Dendritic cell treated with granulocyte-macrophage colony-stimulating factor and Interleukin-4, amounts not matched to agents 40 ng/mL and 50 ng/mL, for 4 days (primary cell): ENCODE measurements around the gene COL4A2.

ENCODE experiments used
- H3K27ac Mint-ChIP-seq: one replicate; pipeline ENCODE4 v1.8.0; 2022; ENCODE audit warnings: mild to moderate bottlenecking, mixed read lengths
- H3K27me3 Mint-ChIP-seq: one replicate; pipeline ENCODE4 v1.8.0; 2022; ENCODE audit warnings: mild to moderate bottlenecking, mixed read lengths
- H3K36me3 Mint-ChIP-seq: one replicate; pipeline ENCODE4 v1.8.0; 2022; ENCODE audit warnings: low read depth, mixed read lengths
- H3K4me1 Mint-ChIP-seq: one replicate; pipeline ENCODE4 v1.8.0; 2022; ENCODE audit warnings: low read depth, mixed read lengths
- H3K4me3 Mint-ChIP-seq: one replicate; pipeline ENCODE4 v1.8.0; 2022; ENCODE audit warnings: mild to moderate bottlenecking, moderate library complexity, mixed read lengths
- H3K9me3 Mint-ChIP-seq: one replicate; pipeline ENCODE4 v1.8.0; 2022; ENCODE audit warnings: mixed read lengths
- intact Hi-C: fragments of 100-400 bp; cut with micrococcal nuclease; formaldehyde crosslinking; loops from one replicate; pipeline ENCODE4 v1.15.0; 2022

COL4A2 gene

DNA sequence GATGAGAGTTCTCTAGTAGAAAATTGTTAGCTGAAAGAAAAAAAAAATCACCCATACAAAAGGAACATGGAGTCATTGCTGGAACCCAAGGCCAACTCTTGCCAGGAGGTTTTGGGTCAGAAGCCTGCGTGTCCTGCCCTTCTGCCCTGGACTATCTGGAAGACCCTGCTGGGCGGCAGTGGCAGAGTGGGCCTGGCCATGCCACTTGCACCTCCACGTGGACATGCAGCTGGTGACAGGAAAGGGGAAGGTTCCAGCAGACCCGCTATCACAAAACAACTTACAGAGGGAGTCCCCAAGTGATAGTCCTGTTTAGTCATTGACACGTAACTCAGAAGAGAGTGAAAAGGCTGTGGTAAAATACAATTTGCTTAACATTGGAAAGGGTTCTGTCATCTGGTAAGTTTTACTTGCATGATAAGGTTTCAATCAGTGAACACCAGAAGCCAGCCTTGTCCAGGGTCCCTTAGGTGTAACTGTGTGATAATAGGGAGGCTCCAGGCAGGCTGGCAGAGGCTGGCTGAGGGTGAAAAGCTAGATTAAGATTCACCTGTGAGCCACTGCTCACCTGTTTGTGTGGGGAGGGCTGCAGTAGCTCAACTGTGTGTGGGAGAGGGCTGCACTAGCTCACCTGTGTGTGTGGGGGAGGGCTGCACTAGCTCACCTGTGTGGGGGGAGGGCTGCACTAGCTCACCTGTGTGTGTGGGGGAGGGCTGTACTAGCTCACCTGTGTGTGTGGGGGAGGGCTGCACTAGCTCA lies 47.8 kb downstream of the COL4A2 start:
- Mint-ChIP-seq H3K9me3 (no peaks in the 10 kb centered on the region), H3K27ac (no peak overlapping the region), H3K27me3 (peaks cover 9% of the 10 kb centered on the region), H3K4me1 (no peaks in the 10 kb centered on the region), H3K36me3 (no peaks in the 10 kb centered on the region), H3K4me3 (no peak overlapping the region)
- intact Hi-C loops, result no loop called here

DNA sequence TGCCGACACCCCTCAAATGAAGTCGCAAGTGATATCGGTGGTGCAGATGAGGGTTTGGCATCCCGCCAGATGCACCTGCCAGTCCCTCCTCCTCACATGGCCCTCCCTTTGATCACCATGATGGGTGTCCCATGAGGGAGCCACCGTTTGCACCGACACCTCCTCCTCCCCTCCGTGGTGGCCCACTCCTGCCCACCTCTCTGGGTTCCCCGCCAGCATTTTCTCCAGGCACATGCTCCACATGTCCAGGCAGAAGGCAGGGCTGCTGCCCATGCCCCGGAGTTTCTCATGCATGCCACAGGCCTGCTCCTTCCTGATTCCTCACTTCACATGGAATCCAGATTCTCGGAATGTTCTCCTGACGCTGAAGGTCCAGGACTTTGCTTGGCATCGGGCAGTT lies 49.3 kb downstream of the COL4A2 start:
- no peak overlapping the region for H3K4me3 Mint-ChIP-seq
- no peak overlapping the region for H3K27ac Mint-ChIP-seq

DNA sequence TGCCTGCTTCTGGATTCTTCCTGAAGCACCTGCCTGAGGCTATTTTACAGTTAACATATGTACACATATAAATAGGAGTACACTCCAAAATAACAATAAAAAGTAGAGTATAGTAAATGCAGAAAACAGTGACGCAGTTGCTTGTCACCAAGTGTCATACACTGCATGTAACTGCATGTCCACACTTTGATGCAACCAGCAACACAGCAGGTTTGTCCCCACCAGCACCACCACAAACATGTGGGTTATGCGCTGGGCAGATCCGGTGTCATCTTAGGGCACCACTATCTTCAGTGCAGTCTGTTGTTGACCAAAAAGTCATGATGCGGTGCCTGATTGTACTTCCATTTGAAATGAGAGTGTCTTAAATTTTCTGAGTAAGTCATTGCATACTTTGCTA lies 51.3 kb downstream of the COL4A2 start:
- no peak overlapping the region for H3K4me3 Mint-ChIP-seq

More for the DNA sequence above, 49.3 kb downstream of the COL4A2 start:
- H3K27me3 Mint-ChIP-seq, result peaks cover 9% of the 10 kb centered on the region
- intact Hi-C loops, result no loop called here
- H3K36me3 Mint-ChIP-seq, result no peaks in the 10 kb centered on the region
- no peaks in the 10 kb centered on the region for H3K4me1 Mint-ChIP-seq
- H3K9me3 Mint-ChIP-seq, result no peaks in the 10 kb centered on the region

DNA sequence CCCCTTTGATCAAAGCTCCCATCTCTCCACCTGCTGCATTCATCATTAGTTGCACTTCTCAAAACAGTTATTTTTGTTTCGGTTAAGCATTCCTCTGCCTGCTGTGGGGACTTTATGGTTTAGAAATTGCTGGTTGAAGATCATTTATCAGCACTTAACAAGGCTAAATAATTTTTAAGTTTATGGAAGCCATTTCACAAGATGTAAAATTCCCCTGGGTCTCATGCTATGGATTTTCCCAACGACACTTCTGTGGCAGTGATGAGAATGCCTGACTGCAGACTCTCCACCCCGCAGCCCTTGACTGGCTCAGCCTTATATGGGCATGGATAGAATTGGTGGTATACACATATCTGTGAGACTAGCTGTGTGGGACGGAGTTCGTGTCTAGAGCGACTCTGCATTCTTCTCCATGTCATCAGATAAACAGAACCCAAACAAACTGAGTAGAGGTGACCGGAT lies 52.8 kb downstream of the COL4A2 start:
- Mint-ChIP-seq H3K4me1 (no peaks in the 10 kb centered on the region), H3K27me3 (peaks cover 14% of the 10 kb centered on the region), H3K4me3 (no peak overlapping the region), H3K36me3 (no peaks in the 10 kb centered on the region), H3K27ac (no peak overlapping the region), H3K9me3 (no peaks in the 10 kb centered on the region)
- intact Hi-C loops, result no loop called here

More for the DNA sequence above, 51.3 kb downstream of the COL4A2 start:
- no peaks in the 10 kb centered on the region for H3K36me3 Mint-ChIP-seq
- H3K4me1 Mint-ChIP-seq, result no peaks in the 10 kb centered on the region
- H3K9me3 Mint-ChIP-seq, result no peaks in the 10 kb centered on the region
- intact Hi-C loops, result no loop called here
- peaks cover 14% of the 10 kb centered on the region for H3K27me3 Mint-ChIP-seq
- no peak overlapping the region for H3K27ac Mint-ChIP-seq

DNA sequence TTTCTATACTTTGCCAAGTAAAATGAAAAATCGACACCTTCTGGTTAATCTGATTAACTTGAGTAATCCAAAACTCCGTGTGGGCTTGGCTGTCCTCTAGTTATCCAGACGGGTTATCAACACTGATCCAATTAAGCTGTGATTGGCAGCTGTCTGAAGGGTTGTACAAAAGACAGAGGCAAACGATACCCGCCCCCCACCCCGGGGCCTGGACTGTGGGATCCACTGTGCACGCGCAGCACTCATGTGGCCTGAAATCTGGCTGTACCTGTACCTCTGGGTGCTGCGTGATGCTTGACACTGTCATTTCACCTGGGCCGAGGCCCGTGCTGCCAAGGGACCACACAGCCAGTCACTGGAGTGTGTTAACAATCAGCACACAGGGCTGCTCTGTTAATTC lies 53.5 kb downstream of the COL4A2 start:
- Mint-ChIP-seq H3K27me3 (peaks cover 18% of the 10 kb centered on the region), H3K4me1 (no peaks in the 10 kb centered on the region), H3K4me3 (no peak overlapping the region), H3K9me3 (no peaks in the 10 kb centered on the region), H3K36me3 (no peaks in the 10 kb centered on the region), H3K27ac (no peak overlapping the region)
- intact Hi-C loops, result no loop called here

DNA sequence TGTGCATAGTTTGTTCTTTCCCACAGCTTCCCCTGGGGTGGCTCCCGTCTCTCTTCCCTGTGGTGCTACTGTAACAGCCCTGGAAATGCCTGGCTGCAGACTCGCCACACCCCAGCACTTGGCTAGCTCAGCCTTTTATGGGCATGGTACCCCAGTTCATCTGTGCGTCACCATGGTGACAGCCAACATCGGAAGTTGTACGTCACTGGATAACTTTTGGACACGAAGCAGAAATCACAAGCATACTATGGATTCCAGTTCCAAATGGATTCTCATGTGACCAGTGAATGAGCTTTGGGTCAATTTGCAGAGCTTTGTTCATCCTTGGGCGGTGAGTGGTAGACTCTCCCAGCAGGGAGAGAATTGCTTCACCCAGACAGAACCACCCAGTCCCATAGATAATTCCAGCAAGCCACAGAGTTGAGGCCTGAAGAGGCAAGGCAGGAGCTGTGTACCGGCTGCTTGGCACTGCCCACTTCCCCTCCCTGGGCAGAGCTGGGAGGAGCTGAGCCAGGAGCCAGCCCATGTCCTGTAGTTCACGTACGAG lies 54.4 kb downstream of the COL4A2 start:
- Mint-ChIP-seq H3K27me3 (peaks cover 18% of the 10 kb centered on the region), H3K4me3 (no peak overlapping the region), H3K9me3 (no peaks in the 10 kb centered on the region), H3K27ac (no peak overlapping the region), H3K4me1 (no peaks in the 10 kb centered on the region), H3K36me3 (no peaks in the 10 kb centered on the region)
- intact Hi-C loops, result no loop called here

DNA sequence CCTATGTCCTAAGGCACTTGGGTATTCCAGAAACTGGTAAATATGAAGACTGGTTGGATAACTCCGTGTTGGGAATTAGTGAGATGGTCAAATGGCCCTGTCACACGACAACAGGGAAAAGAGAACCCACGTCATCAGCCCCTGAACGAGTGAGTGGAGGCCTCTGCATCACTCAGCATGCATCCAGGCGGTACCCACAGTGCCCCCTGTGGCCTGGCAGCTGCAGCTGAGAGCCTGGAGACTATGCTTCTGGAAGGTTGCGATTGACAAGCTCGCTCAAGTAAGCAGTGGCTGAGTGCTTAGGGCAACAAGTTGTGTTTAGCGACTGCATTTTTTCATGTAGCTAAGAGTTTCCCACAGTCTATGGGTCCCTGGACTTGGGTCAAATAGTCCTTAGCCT lies 55.9 kb downstream of the COL4A2 start:
- no peaks in the 10 kb centered on the region for H3K36me3 Mint-ChIP-seq
- no peak overlapping the region for H3K4me3 Mint-ChIP-seq
- H3K4me1 Mint-ChIP-seq, result no peaks in the 10 kb centered on the region
- peaks cover 18% of the 10 kb centered on the region for H3K27me3 Mint-ChIP-seq
- no peaks in the 10 kb centered on the region for H3K9me3 Mint-ChIP-seq
- intact Hi-C loops, result no loop called here
- no peak overlapping the region for H3K27ac Mint-ChIP-seq

DNA sequence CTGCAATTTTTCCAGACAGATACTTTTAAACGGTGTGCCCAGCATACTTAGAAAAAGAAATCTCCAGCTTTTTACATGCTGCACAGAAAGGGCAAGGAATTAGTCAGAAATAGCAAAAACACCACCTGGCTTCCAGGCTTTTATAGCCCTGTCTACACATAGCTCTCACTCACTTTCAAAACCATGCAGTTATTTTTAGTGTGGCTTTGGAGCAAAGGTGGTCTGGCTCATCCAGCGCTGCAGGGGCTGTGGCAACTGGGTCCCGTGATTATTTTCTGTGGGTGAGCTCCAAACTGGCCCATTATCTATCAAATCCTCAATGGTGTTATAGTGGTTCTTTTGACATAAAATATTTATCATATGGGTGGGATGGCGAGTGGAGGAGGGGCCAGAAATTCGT lies 57.0 kb downstream of the COL4A2 start:
- no peaks in the 10 kb centered on the region for H3K36me3 Mint-ChIP-seq
- intact Hi-C loops, result no loop called here
- H3K9me3 Mint-ChIP-seq, result no peaks in the 10 kb centered on the region
- H3K4me3 Mint-ChIP-seq, result no peak overlapping the region
- H3K27ac Mint-ChIP-seq, result no peak overlapping the region
- no peaks in the 10 kb centered on the region for H3K4me1 Mint-ChIP-seq
- H3K27me3 Mint-ChIP-seq, result peaks cover 17% of the 10 kb centered on the region

DNA sequence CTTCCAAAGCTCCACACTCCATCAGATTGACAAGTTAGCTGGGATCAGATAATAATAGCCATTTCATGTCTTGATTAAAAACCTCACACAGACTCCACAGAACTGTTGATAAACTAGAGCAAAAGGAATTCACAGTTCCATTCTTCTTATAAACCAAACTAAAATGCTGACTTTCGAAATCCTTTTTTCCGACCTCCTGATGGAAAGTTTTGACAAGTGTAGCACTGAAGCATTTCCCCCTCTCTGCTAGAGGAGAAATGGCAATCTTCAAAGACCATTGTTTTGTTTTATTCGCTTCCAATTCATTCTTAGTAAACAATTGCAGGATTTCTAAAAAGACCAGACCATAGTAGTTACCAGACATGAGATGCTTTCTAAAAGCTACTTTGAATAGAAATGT lies 58.8 kb downstream of the COL4A2 start:
- no peak overlapping the region for H3K27ac Mint-ChIP-seq
- intact Hi-C loops, result no loop called here
- H3K27me3 Mint-ChIP-seq, result peaks cover 11% of the 10 kb centered on the region
- H3K9me3 Mint-ChIP-seq, result no peaks in the 10 kb centered on the region
- no peaks in the 10 kb centered on the region for H3K4me1 Mint-ChIP-seq
- H3K4me3 Mint-ChIP-seq, result no peak overlapping the region
- H3K36me3 Mint-ChIP-seq, result no peaks in the 10 kb centered on the region

DNA sequence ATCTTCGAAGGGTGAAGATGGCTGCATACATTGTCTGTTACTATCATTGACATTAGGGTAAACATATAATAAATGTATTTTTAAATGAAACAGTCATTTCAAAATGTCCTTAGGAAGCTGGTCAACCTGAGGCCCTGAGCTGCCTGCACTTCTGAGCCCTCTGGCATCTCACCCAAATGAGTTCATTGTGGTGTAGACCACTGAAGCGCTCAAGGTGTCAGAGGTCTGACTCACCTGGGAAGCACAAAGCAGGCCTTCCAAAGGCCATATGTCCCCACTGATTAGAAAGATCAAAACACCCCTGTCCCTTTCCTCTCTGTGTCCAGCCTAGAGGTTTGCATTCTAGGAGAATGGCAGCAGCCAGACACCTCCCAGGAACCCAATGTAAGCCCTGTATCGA lies 59.6 kb downstream of the COL4A2 start:
- H3K4me3 Mint-ChIP-seq, result no peak overlapping the region
- H3K36me3 Mint-ChIP-seq, result no peaks in the 10 kb centered on the region
- H3K4me1 Mint-ChIP-seq, result no peaks in the 10 kb centered on the region
- H3K27me3 Mint-ChIP-seq, result peaks cover 9% of the 10 kb centered on the region
- H3K9me3 Mint-ChIP-seq, result no peaks in the 10 kb centered on the region
- intact Hi-C loops, result no loop called here
- H3K27ac Mint-ChIP-seq, result no peak overlapping the region

DNA sequence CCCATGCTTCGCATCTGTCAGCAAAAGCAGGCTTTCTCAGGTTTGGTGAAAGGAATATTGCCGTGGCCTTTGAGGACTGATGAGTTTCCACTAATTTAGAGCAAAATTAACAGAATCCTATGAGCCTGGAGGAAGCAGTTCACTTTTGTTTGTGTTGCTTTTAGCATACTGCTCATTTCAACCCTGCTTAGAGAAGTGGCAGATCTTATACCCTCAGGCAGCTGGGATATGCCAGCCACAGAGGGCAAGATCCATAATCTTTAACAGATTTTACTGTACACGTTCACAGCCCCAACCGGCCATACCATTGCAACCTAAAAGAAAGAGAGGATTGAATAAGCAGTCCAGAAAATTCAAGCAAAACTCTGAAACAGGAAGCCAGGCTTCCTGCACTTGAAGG lies 60.5 kb downstream of the COL4A2 start:
- intact Hi-C loops, result no loop called here
- Mint-ChIP-seq H3K4me1 (no peaks in the 10 kb centered on the region), H3K27me3 (peaks cover 14% of the 10 kb centered on the region), H3K4me3 (no peak overlapping the region), H3K27ac (no peak overlapping the region), H3K36me3 (no peaks in the 10 kb centered on the region), H3K9me3 (no peaks in the 10 kb centered on the region)

DNA sequence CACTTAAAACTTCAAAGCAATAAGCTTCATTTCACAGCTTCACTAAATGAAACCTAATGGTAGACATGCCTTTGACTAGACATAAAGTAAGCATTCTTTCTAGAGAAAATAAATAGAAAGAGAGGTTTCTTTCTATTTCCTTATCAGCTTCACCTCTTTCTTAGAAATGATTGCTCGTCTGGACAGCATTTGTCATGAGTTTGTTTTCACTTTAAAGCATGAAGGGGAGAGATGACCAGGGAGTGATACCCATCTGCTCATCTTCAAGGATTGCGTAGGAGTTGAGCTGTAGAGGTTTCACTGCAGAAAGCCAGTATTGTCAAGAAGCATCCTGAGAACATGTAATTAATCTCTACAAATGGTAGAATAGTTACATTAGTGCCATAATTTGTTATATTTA lies 61.3 kb downstream of the COL4A2 start:
- intact Hi-C loops, result no loop called here
- H3K36me3 Mint-ChIP-seq, result no peaks in the 10 kb centered on the region
- no peaks in the 10 kb centered on the region for H3K4me1 Mint-ChIP-seq
- H3K27ac Mint-ChIP-seq, result no peak overlapping the region
- no peak overlapping the region for H3K4me3 Mint-ChIP-seq
- H3K27me3 Mint-ChIP-seq, result peaks cover 11% of the 10 kb centered on the region
- no peaks in the 10 kb centered on the region for H3K9me3 Mint-ChIP-seq

DNA sequence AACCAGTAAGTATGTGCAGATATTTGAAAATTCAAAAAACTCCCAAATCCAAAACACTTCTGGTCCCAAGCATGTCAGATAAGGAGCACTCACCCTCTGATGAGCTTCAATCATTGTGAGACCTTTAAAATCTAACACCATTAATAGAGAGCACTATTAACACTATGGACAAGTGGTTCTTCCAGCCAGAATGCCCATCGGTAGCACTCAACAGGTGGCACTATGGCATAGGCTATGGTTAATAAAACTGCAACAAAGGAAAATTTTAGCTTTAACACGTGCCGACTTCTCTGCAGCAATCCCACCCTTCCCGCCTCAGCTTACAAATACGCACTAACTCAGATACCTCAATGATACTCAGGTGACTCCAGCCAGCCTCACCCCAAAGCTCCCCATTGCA lies 62.3 kb downstream of the COL4A2 start:
- H3K27ac Mint-ChIP-seq, result no peak overlapping the region
- H3K27me3 Mint-ChIP-seq, result peaks cover 13% of the 10 kb centered on the region
- no peaks in the 10 kb centered on the region for H3K4me1 Mint-ChIP-seq
- no peak overlapping the region for H3K4me3 Mint-ChIP-seq
- intact Hi-C loops, result no loop called here
- no peaks in the 10 kb centered on the region for H3K36me3 Mint-ChIP-seq
- H3K9me3 Mint-ChIP-seq, result no peaks in the 10 kb centered on the region

DNA sequence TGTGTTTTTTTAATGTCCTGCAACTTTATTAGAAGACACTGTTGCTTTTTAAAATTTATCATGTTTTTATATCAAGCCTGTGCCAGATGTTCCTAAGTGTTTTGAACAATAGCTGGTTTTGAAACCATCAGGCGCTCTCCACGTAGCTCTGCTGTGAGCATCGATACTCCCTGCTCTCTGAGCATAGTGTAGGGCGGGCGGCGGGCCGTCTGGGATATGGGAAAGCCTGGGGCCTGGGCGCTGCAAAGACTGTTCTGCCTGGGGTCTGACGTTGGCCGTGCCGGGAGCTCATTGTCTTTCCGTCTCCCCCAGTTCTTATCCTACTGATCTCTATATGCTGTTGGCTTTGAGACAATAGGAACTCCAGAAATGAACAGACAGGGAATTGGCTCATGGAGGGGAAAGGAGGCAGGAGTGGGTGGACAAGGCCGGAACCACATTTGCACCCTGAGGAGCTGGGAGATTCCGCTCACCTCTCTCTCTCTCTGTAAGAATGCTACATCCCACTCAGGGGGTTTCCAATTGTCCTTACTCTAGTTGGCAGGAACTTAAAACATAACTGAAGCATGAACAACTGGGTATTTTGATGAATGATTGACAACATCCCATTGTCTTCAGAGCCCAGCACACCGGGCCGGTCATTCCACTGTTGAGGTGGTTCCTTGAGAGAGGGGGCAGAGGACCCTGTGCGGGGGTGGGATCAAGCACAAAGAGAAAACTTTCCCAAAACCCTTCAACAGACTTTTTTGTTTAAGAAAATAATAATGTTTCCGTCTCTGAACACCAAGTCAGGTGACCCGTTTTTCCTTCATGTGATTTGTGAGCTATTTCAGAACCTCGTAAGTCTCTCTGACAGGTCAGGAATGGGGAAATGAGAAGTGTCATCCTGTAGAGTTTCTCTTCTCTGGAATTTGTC lies 64.7 kb downstream of the COL4A2 start:
- Mint-ChIP-seq H3K4me1 (no peaks in the 10 kb centered on the region), H3K4me3 (no peak overlapping the region), H3K27me3 (peaks cover 11% of the 10 kb centered on the region), H3K9me3 (no peaks in the 10 kb centered on the region), H3K27ac (no peak overlapping the region), H3K36me3 (no peaks in the 10 kb centered on the region)
- intact Hi-C loops, result no loop called here
